PFSK-1 (cell line): ENCODE results near the gene RWDD3.

Experiments used
- POLR2AphosphoS5 ChIP-seq: IDR thresholded peaks from 2 replicates; pipeline ENCODE4 v1.6.1; 2012; ENCODE audit warnings: low read depth, mild to moderate bottlenecking, control low read depth, low read length, moderate library complexity
- REST ChIP-seq, 2 experiments: IDR thresholded peaks; 2 replicates each; pipeline versions ENCODE4 v1.6.1 to v1.8.0; 2011 to 2012; ENCODE audit warnings: low read depth in 2 of 2, low read length in 2 of 2, control low read depth in 1 of 2, inconsistent platforms in 1 of 2, mild to moderate bottlenecking in 1 of 2, moderate library complexity in 1 of 2; ENCODE audit not compliant: insufficient read depth in 1 of 2
- TAF1 ChIP-seq: IDR thresholded peaks from 2 replicates; pipeline ENCODE4 v1.6.1; 2012; ENCODE audit warnings: low read length, control low read depth, borderline replicate concordance; ENCODE audit not compliant: insufficient read depth

GRCh38 chr1:95201905-95202304, 32.1 kb upstream of the RWDD3 start:
- TF ChIP-seq REST (IDR thresholded peaks at IDR 0.05; ENCODE audit: insufficient read depth in 1 of 2, low read depth in 2 of 2, low read length in 2 of 2) (no peak), TAF1 (no peak), POLR2AphosphoS5 (no peak)
